ENCODE data around the gene VSTM2L. TPM values are rescaled to one million over a fixed set of nuclear protein-coding genes. Genes with fewer than 3 reads are reported as not detected.

VSTM2L gene
- total and polyA plus RNA-seq, 2 of the 4 experiments (the other 2 are of a cell fraction), result 0.18 to 0.19 TPM

GRCh38 chr20:37881601-37882343 lies 21.2 kb upstream of the VSTM2L start:
- CTCF ChIA-PET, result interaction anchor here (1.8 kb wide), 1 partner anchor 9 kb away, joined by 4 read pairs; no protein-coding TSS in a partner anchor
- Histone ChIP-seq H3K4me3 (ENCODE audit: insufficient read depth, low read depth, low read length) (no peak overlapping the region), H3K27ac (ENCODE audit: insufficient read depth, low read length) (no peak overlapping the region), H4K8ac (ENCODE audit: low read depth in 2 of 2, low read length in 2 of 2) (no peak overlapping the region), H2AK9ac (replicated peaks; ENCODE audit: low read depth, low read length, poor library complexity) (no peak overlapping the region), H3K9ac (ENCODE audit: low read depth, low read length) (no peak overlapping the region), H3K9me1 (ENCODE audit: insufficient read depth, low read length) (no peaks in the 10 kb centered on the region), H3K4ac (ENCODE audit: low read depth, low read length) (no peak overlapping the region), H3K23ac (ENCODE audit: low read depth, low read length) (no peak overlapping the region; the same call in 1 of the 2 replicates), H3K14ac (replicated peaks; ENCODE audit: low read depth, low read length) (no peak overlapping the region), H4K20me1 (ENCODE audit: insufficient read depth, low read length) (no peaks in the 10 kb centered on the region), H3K27me3 (ENCODE audit: control insufficient read depth, insufficient read depth, low read length) (peaks cover 23% of the 10 kb centered on the region), H2BK20ac (ENCODE audit: low read depth, low read length) (no peak overlapping the region), H3K4me2 (ENCODE audit: low read depth, low read length) (no peak overlapping the region), H2BK120ac (ENCODE audit: low read depth, low read length) (no peak overlapping the region), H3K36me3 (ENCODE audit: control insufficient read depth, insufficient read depth, low read length) (no peaks in the 10 kb centered on the region), H2AK5ac (ENCODE audit: low read depth, low read length) (no peak overlapping the region), H3K9me3 (ENCODE audit: control insufficient read depth, insufficient read depth, low read length) (no peaks in the 10 kb centered on the region), H4K91ac (ENCODE audit: insufficient read depth, low read depth, low read length) (no peak overlapping the region), H4K5ac (ENCODE audit: low read depth, low read length) (no peak overlapping the region), H3K4me1 (ENCODE audit: control insufficient read depth, insufficient read depth, low read length) (no peaks in the 10 kb centered on the region), H2BK15ac (ENCODE audit: low read depth, low read length) (no peak overlapping the region), H2BK5ac (ENCODE audit: low read depth, low read length, poor library complexity, severe bottlenecking) (no peak overlapping the region), H3K18ac (ENCODE audit: low read depth, low read length) (no peak overlapping the region), H3K79me1 (ENCODE audit: low read depth in 1 of 2, low read length in 2 of 2) (no peaks in the 10 kb centered on the region), H3K56ac (ENCODE audit: extremely low read depth, insufficient read depth, low read length) (no peak overlapping the region), H2AFZ (replicated peaks; ENCODE audit: low read length, poor library complexity) (no peak overlapping the region)
- WGBS, 2 experiments (ENCODE audit: extremely low coverage in 2 of 2, insufficient read length in 1 of 2), result 78% methylated on average over 5 of the region's 22 CpGs; no CpG with 5 or more reads in 1 of the 2 experiments
- intact Hi-C loops (cut with micrococcal nuclease) (no loop called here), in situ Hi-C loops (cut with MboI; ENCODE audit: low sequenced_read_pairs) (no loop called here), dilution Hi-C loops (cut with HindIII; ENCODE audit: low sequenced_read_pairs, unreplicated experiment) (no loop called here)
- BruUV-seq (replicated peaks), result no TSS peak
- POLR2A ChIA-PET (ENCODE audit: unreplicated experiment), result no interaction called here
- ATAC-seq (ENCODE audit: low read depth), result no peak
- TF ChIP-seq RCOR1 (IDR thresholded peaks at IDR 0.05; ENCODE audit: insufficient replicate concordance, low read length) (no peak), MAZ (IDR thresholded peaks at IDR 0.05; ENCODE audit: borderline replicate concordance, low read depth, low read length) (no peak), MAFK (IDR thresholded peaks at IDR 0.05; ENCODE audit: low read depth, low read length) (no peak), SMC3 (IDR thresholded peaks at IDR 0.05; ENCODE audit: low read depth, low read length) (no peak), ELK1 (IDR thresholded peaks at IDR 0.05; ENCODE audit: borderline replicate concordance, low read depth, low read length) (no peak), MXI1 (IDR thresholded peaks at IDR 0.05; ENCODE audit: borderline replicate concordance, low read depth, low read length) (no peak), CTCF (conservative IDR thresholded peaks at IDR 0.05; ENCODE audit: low read depth, low read length) (no peak), CEBPB (IDR thresholded peaks at IDR 0.05; ENCODE audit: low read depth, low read length) (no peak), POLR2A (IDR thresholded peaks at IDR 0.05; ENCODE audit: low read depth, low read length) (no peak), FOS (IDR thresholded peaks at IDR 0.05; ENCODE audit: low read depth, low read length) (no peak), NFE2L2 (IDR thresholded peaks at IDR 0.05; ENCODE audit: low read depth, low read length) (no peak), RFX5 (IDR thresholded peaks at IDR 0.05; ENCODE audit: low read depth, low read length) (no peak), CHD1 (IDR thresholded peaks at IDR 0.05; ENCODE audit: low read depth, low read length) (no peak), BHLHE40 (IDR thresholded peaks at IDR 0.05; ENCODE audit: low read depth, low read length) (no peak), USF2 (IDR thresholded peaks at IDR 0.05; ENCODE audit: low read depth, low read length) (no peak), RAD21 (IDR thresholded peaks at IDR 0.05; ENCODE audit: low read length) (no peak)
- no peak for DNase-seq
